ENCODE measurements around the gene VASN.

The VASN gene

GRCh38 chr16:4354512-4355409, 16.9 kb upstream of the VASN start:
- no peak for DNase-seq

GRCh38 chr16:4356820-4357219, 14.8 kb upstream of the VASN start:
- DNase-seq, result no peak

GRCh38 chr16:4358236-4358635, 13.4 kb upstream of the VASN start:
- no peak for DNase-seq

- DNase-seq, result no peak
These were observed 12.7 kb upstream of the VASN start for GRCh38 chr16:4358831-4359561.

- DNase-seq, result no peak
These were observed 11.7 kb upstream of the VASN start for GRCh38 chr16:4359914-4360313.

- DNase-seq, result no peak
These were observed 11.1 kb upstream of the VASN start for GRCh38 chr16:4360538-4361021.

GRCh38 chr16:4361033-4361943, 10.4 kb upstream of the VASN start:
- DNase-seq, result no peak

GRCh38 chr16:4361944-4362311, 9.7 kb upstream of the VASN start:
- DNase-seq, result no peak

- no peak for DNase-seq
These were observed 9.0 kb upstream of the VASN start for GRCh38 chr16:4362476-4363135.

GRCh38 chr16:4364196-4365013, 7.2 kb upstream of the VASN start:
- no peak for DNase-seq

- no peak for DNase-seq
These were observed 6.6 kb upstream of the VASN start for GRCh38 chr16:4365014-4365406.

GRCh38 chr16:4365615-4366014, 6.0 kb upstream of the VASN start:
- DNase-seq, result no peak

GRCh38 chr16:4366016-4366415, 5.6 kb upstream of the VASN start:
- no peak for DNase-seq

GRCh38 chr16:4367393-4367856, 4.2 kb upstream of the VASN start:
- no peak for DNase-seq

GRCh38 chr16:4369007-4369733, 2.5 kb upstream of the VASN start:
- DNase-seq, result no peak

GRCh38 chr16:4370151-4370550, 1.5 kb upstream of the VASN start:
- no peak for DNase-seq

- DNase-seq, result no peak
These were observed 885 bp upstream of the VASN start for GRCh38 chr16:4370570-4371356.

GRCh38 chr16:4372001-4372577, 441 bp downstream of the VASN start:
- DNase-seq, result no peak

GRCh38 chr16:4372578-4373355, 1.1 kb downstream of the VASN start:
- DNase-seq, result no peak
